ENCODE results near the gene DAPP1.

The DAPP1 gene

GRCh38 chr4:99856166-99856565 lies 39.5 kb downstream of the DAPP1 start:
- DNase-seq, result no peak

- DNase-seq, result no peak
These were observed 40.7 kb downstream of the DAPP1 start for GRCh38 chr4:99857307-99857706.

GRCh38 chr4:99859618-99860017 lies 43.0 kb downstream of the DAPP1 start:
- DNase-seq, result no peak

- no peak for DNase-seq
These were observed 43.9 kb downstream of the DAPP1 start for GRCh38 chr4:99860521-99860920.

- no peak for DNase-seq
These were observed 44.7 kb downstream of the DAPP1 start for GRCh38 chr4:99861120-99861905.

- DNase-seq, result no peak
These were observed 47.2 kb downstream of the DAPP1 start for GRCh38 chr4:99863804-99864203.

- no peak for DNase-seq
These were observed 51.5 kb downstream of the DAPP1 start for GRCh38 chr4:99868126-99868596.

GRCh38 chr4:99872570-99872969 lies 55.9 kb downstream of the DAPP1 start:
- DNase-seq, result no peak

GRCh38 chr4:99875071-99875470 lies 58.4 kb downstream of the DAPP1 start:
- no peak for DNase-seq

- no peak for DNase-seq
These were observed 60.3 kb downstream of the DAPP1 start for GRCh38 chr4:99876946-99877345.

- DNase-seq, result no peak
These were observed 62.0 kb downstream of the DAPP1 start for GRCh38 chr4:99878604-99879003.

- DNase-seq, result no peak
These were observed 62.8 kb downstream of the DAPP1 start for GRCh38 chr4:99879458-99879857.

GRCh38 chr4:99885063-99885664 lies 68.5 kb downstream of the DAPP1 start:
- DNase-seq, result peak; percentile 23

GRCh38 chr4:99885687-99886086 lies 69.1 kb downstream of the DAPP1 start:
- DNase-seq, result no peak

- DNase-seq, result no peak
These were observed 69.5 kb downstream of the DAPP1 start for GRCh38 chr4:99886146-99886545.

GRCh38 chr4:99887837-99888236 lies 71.2 kb downstream of the DAPP1 start:
- no peak for DNase-seq

GRCh38 chr4:99891351-99891750 lies 74.7 kb downstream of the DAPP1 start:
- no peak for DNase-seq

- DNase-seq, result no peak
These were observed 76.4 kb downstream of the DAPP1 start for GRCh38 chr4:99893029-99893428.

- DNase-seq, result no peak
These were observed 77.2 kb downstream of the DAPP1 start for GRCh38 chr4:99893839-99894160.

- peak; percentile 95 for DNase-seq
These were observed 77.8 kb downstream of the DAPP1 start, which contains the start of gene LAMTOR3 for GRCh38 chr4:99894161-99894997. LAMTOR3 (minus strand) TSS chr4:99894427; CDS start chr4:99893963, 464 bp downstream.

GRCh38 chr4:99894998-99895397 lies 78.4 kb downstream of the DAPP1 start:
- no peak for DNase-seq

GRCh38 chr4:99915449-99915848 lies 98.8 kb downstream of the DAPP1 start:
- no peak for DNase-seq

- DNase-seq, result no peak
These were observed 100.9 kb downstream of the DAPP1 start for GRCh38 chr4:99917575-99917974.

GRCh38 chr4:99918656-99919055 lies 102.0 kb downstream of the DAPP1 start:
- no peak for DNase-seq
